Measurements from ENCODE around the gene HDAC9. TPM values are rescaled to one million over a fixed set of nuclear protein-coding genes. Genes with fewer than 3 reads are reported as not detected.

Gene HDAC9
- total RNA-seq, 1 donor from 2014 or later: 27.6 TPM

GRCh38 chr7:18639711-18640110 lies 144.2 kb downstream of the HDAC9 start:
- no peak overlapping the region for H3K9ac ChIP-seq (ENCODE audit: low read length)
- Mint-ChIP-seq H3K4me3 (ENCODE audit: unreplicated experiment) (no peak overlapping the region), H3K27ac (ENCODE audit: unreplicated experiment) (no peak overlapping the region), H3K36me3 (ENCODE audit: low read depth, unreplicated experiment) (peaks cover 7% of the 10 kb centered on the region), H3K9me3 (ENCODE audit: unreplicated experiment) (no peaks in the 10 kb centered on the region), H3K4me1 (ENCODE audit: low read depth, unreplicated experiment) (peaks cover 4% of the 10 kb centered on the region), H3K27me3 (ENCODE audit: low read depth, unreplicated experiment) (no peaks in the 10 kb centered on the region)
- H3K36me3 ChIP-seq (ENCODE audit: insufficient read depth, low read length): peaks cover 5% of the 10 kb centered on the region
- H3K9me3 ChIP-seq (ENCODE audit: insufficient read depth, low read depth, low read length): no peaks in the 10 kb centered on the region
- H2AFZ ChIP-seq (ENCODE audit: low read depth, low read length): no peak overlapping the region
- H3K4me2 ChIP-seq (ENCODE audit: low read length): no peak overlapping the region
- no peaks in the 10 kb centered on the region for H3K79me2 ChIP-seq (ENCODE audit: insufficient read depth, low read length)
- no peaks in the 10 kb centered on the region for H3K4me1 ChIP-seq (ENCODE audit: insufficient read depth, low read length)
- H3K27me3 ChIP-seq (ENCODE audit: insufficient read depth, low read length): no peaks in the 10 kb centered on the region
- H3K4me3 ChIP-seq (ENCODE audit: insufficient read depth, low read depth, low read length): no peak overlapping the region
- DNase-seq (ENCODE audit: low read depth): no peak
- no peaks in the 10 kb centered on the region for H4K20me1 ChIP-seq (ENCODE audit: insufficient read depth, low read length)
- H3K27ac ChIP-seq (ENCODE audit: low read depth, low read length): no peak overlapping the region
- no peak for FAIRE-seq
- TF ChIP-seq, protein P1, sequence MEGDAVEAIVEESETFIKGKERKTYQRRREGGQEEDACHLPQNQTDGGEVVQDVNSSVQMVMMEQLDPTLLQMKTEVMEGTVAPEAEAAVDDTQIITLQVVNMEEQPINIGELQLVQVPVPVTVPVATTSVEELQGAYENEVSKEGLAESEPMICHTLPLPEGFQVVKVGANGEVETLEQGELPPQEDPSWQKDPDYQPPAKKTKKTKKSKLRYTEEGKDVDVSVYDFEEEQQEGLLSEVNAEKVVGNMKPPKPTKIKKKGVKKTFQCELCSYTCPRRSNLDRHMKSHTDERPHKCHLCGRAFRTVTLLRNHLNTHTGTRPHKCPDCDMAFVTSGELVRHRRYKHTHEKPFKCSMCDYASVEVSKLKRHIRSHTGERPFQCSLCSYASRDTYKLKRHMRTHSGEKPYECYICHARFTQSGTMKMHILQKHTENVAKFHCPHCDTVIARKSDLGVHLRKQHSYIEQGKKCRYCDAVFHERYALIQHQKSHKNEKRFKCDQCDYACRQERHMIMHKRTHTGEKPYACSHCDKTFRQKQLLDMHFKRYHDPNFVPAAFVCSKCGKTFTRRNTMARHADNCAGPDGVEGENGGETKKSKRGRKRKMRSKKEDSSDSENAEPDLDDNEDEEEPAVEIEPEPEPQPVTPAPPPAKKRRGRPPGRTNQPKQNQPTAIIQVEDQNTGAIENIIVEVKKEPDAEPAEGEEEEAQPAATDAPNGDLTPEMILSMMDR (IDR thresholded peaks at IDR 0.05; ENCODE audit: insufficient read depth, low read depth, low read length): no peak
- no peak for TF ChIP-seq EZH2 (IDR thresholded peaks at IDR 0.05; ENCODE audit: insufficient read depth, low read length)

DNA sequence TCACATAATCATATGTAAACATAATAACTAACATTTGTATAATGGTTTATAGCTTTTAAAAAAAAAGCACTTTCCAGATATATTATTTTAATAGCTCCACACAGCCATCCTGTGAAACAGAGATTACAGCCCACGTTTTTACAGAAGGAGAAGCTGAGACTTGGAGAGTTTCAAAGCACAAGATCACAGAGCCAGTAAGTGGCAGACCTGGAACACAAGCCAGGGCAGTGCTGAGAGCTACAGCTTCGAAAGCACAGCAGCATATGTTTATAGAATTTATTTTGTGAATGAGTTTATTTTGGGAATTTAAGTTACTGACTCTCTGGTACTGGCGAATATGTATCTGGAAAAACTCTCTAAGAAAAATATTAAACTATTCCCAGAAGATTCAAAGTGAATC lies 149.4 kb downstream of the HDAC9 start:
- Histone ChIP-seq H3K4me1 (ENCODE audit: insufficient read depth, low read length) (no peaks in the 10 kb centered on the region), H3K27ac (ENCODE audit: low read depth, low read length) (no peak overlapping the region), H2AFZ (ENCODE audit: low read depth, low read length) (no peak overlapping the region), H3K4me2 (ENCODE audit: low read length) (no peak overlapping the region), H3K36me3 (ENCODE audit: insufficient read depth, low read length) (peaks cover 6% of the 10 kb centered on the region), H3K27me3 (ENCODE audit: insufficient read depth, low read length) (no peaks in the 10 kb centered on the region), H3K79me2 (ENCODE audit: insufficient read depth, low read length) (no peaks in the 10 kb centered on the region), H3K4me3 (ENCODE audit: insufficient read depth, low read depth, low read length) (no peak overlapping the region), H4K20me1 (ENCODE audit: insufficient read depth, low read length) (no peaks in the 10 kb centered on the region), H3K9me3 (ENCODE audit: insufficient read depth, low read depth, low read length) (no peaks in the 10 kb centered on the region), H3K9ac (ENCODE audit: low read length) (no peak overlapping the region)
- FAIRE-seq: no peak
- Mint-ChIP-seq H3K4me3 (ENCODE audit: unreplicated experiment) (no peak overlapping the region), H3K9me3 (ENCODE audit: unreplicated experiment) (no peaks in the 10 kb centered on the region), H3K4me1 (ENCODE audit: low read depth, unreplicated experiment) (no peaks in the 10 kb centered on the region), H3K27me3 (ENCODE audit: low read depth, unreplicated experiment) (no peaks in the 10 kb centered on the region), H3K27ac (ENCODE audit: unreplicated experiment) (no peak overlapping the region), H3K36me3 (ENCODE audit: low read depth, unreplicated experiment) (peaks cover 19% of the 10 kb centered on the region)
- TF ChIP-seq, protein P1 (IDR thresholded peaks at IDR 0.05; ENCODE audit: insufficient read depth, low read depth, low read length): no peak
- no peak for TF ChIP-seq EZH2 (IDR thresholded peaks at IDR 0.05; ENCODE audit: insufficient read depth, low read length)
- DNase-seq (ENCODE audit: low read depth): no peak

DNA sequence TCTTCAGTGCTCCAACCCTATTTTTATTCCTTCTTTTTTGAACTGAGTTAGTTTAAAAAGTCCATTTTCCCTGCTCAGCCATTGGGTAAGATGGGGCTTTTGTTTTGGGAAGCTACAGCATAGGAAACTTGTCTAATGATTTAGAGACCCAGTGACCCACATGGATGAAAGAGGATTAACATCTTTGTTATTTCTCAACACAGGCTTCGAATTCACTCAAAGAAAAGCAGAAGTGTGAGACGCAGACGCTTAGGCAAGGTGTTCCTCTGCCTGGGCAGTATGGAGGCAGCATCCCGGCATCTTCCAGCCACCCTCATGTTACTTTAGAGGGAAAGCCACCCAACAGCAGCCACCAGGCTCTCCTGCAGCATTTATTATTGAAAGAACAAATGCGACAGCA lies 152.0 kb downstream of the HDAC9 start:
- Histone ChIP-seq H3K4me3 (ENCODE audit: insufficient read depth, low read depth, low read length) (no peak overlapping the region), H3K4me2 (ENCODE audit: low read length) (no peak overlapping the region), H3K27me3 (ENCODE audit: insufficient read depth, low read length) (no peaks in the 10 kb centered on the region), H3K36me3 (ENCODE audit: insufficient read depth, low read length) (peaks cover 11% of the 10 kb centered on the region), H3K27ac (ENCODE audit: low read depth, low read length) (no peak overlapping the region), H4K20me1 (ENCODE audit: insufficient read depth, low read length) (no peaks in the 10 kb centered on the region), H3K4me1 (ENCODE audit: insufficient read depth, low read length) (no peaks in the 10 kb centered on the region), H3K79me2 (ENCODE audit: insufficient read depth, low read length) (no peaks in the 10 kb centered on the region), H3K9ac (ENCODE audit: low read length) (no peak overlapping the region), H2AFZ (ENCODE audit: low read depth, low read length) (no peak overlapping the region), H3K9me3 (ENCODE audit: insufficient read depth, low read depth, low read length) (no peaks in the 10 kb centered on the region)
- Mint-ChIP-seq H3K9me3 (ENCODE audit: unreplicated experiment) (no peaks in the 10 kb centered on the region), H3K4me1 (ENCODE audit: low read depth, unreplicated experiment) (no peaks in the 10 kb centered on the region), H3K27me3 (ENCODE audit: low read depth, unreplicated experiment) (no peaks in the 10 kb centered on the region), H3K4me3 (ENCODE audit: unreplicated experiment) (no peak overlapping the region), H3K27ac (ENCODE audit: unreplicated experiment) (no peak overlapping the region), H3K36me3 (ENCODE audit: low read depth, unreplicated experiment) (peaks cover 14% of the 10 kb centered on the region)
- FAIRE-seq (no peak), DNase-seq (ENCODE audit: low read depth) (no peak)
- no peak for TF ChIP-seq EZH2 (IDR thresholded peaks at IDR 0.05; ENCODE audit: insufficient read depth, low read length)
- TF ChIP-seq, protein P1 (IDR thresholded peaks at IDR 0.05; ENCODE audit: insufficient read depth, low read depth, low read length): no peak

Measured in astrocyte (in vitro differentiated cells and primary cell).